Germinal center (tissue), 1 donor: Measurements from ENCODE around the gene ATP5ME.
"Not testable (repeated sequence)": the region's sequence is repeated elsewhere in the genome, so short reads cannot be mapped to it uniquely, and the experiment has no call there.

Experiments
- DNase-seq: peaks from one replicate; pipeline ENCODE4 v3.0.0; 2012; ENCODE audit warnings: mixed read lengths, low spot score

ATP5ME gene

GRCh38 chr4:674172-675035 is at the start of gene ATP5ME, which contains the start of gene MYL5:
Gene ATP5ME, minus strand, starts transcription at chr4:674276. Its CDS starts 29 bp downstream, at chr4:674247.
Gene MYL5, plus strand, starts transcription at chr4:674542. Its CDS starts 3,485 bp downstream, at chr4:678027.
- peak; percentile 100 for DNase-seq

GRCh38 chr4:722851-723360 is 48.8 kb upstream of the ATP5ME start:
- DNase-seq: no peak

- no peak for DNase-seq
Measured at GRCh38 chr4:722169-722725, 48.2 kb upstream of the ATP5ME start.

- no peak for DNase-seq
Measured at GRCh38 chr4:721261-722168, 47.4 kb upstream of the ATP5ME start.

GRCh38 chr4:720111-720860 is 46.2 kb upstream of the ATP5ME start:
- DNase-seq: no peak

- no peak for DNase-seq
Measured at GRCh38 chr4:718460-718859, 44.4 kb upstream of the ATP5ME start.

- no peak for DNase-seq
Measured at GRCh38 chr4:717601-718320, 43.7 kb upstream of the ATP5ME start.

- DNase-seq: no peak
Measured at GRCh38 chr4:714087-714486, 40.0 kb upstream of the ATP5ME start.

GRCh38 chr4:712916-713632 is 39.0 kb upstream of the ATP5ME start:
- DNase-seq: no peak

- no peak for DNase-seq
Measured at GRCh38 chr4:712093-712492, 38.0 kb upstream of the ATP5ME start.

GRCh38 chr4:710916-711315 is 36.8 kb upstream of the ATP5ME start:
- DNase-seq: no peak

GRCh38 chr4:710116-710515 is 36.0 kb upstream of the ATP5ME start:
- no peak for DNase-seq

GRCh38 chr4:709348-709747 is 35.3 kb upstream of the ATP5ME start:
- DNase-seq: no peak

- DNase-seq: no peak
Measured at GRCh38 chr4:708631-708933, 34.5 kb upstream of the ATP5ME start.

GRCh38 chr4:707929-708630 is 34.0 kb upstream of the ATP5ME start:
- DNase-seq: no peak

- DNase-seq: no peak
Measured at GRCh38 chr4:706834-707598, 32.9 kb upstream of the ATP5ME start.

GRCh38 chr4:706083-706633 is 32.1 kb upstream of the ATP5ME start:
- DNase-seq: not testable (repeated sequence)

GRCh38 chr4:705278-706082 is 31.4 kb upstream of the ATP5ME start, which contains the start of gene PCGF3:
Gene PCGF3, plus strand, starts transcription at chr4:705832. Its CDS starts 27,849 bp downstream, at chr4:733681.
- peak; percentile 100 for DNase-seq
